Left renal cortex interstitium (tissue), 4 donors: ENCODE results near the gene PRKAA1. TPM values are rescaled to one million over a fixed set of nuclear protein-coding genes. Genes with fewer than 3 reads are reported as not detected.
A peak's percentile ranks its signal among the peaks of the same experiment; 100 is the strongest.
"Not testable (repeated sequence)": the region's sequence is repeated elsewhere in the genome, so short reads cannot be mapped to it uniquely, and the experiment has no call there.

Source experiments
- DNase-seq, 4 donors: peaks; one replicate each; pipeline ENCODE4 v3.0.0-alpha.2; 2013; ENCODE audit warnings: low read depth in 4 of 4, low spot score in 2 of 4, missing footprints in 1 of 4
- polyA plus RNA-seq, 4 donors: library from polyadenylated mRNA; unstranded; fragments of 120-200 nt; gene quantifications; one replicate each; pipeline ENCODE4 v1.2.1, GENCODE V29; 2013; ENCODE audit not compliant: insufficient read length in 4 of 4

The PRKAA1 gene
- polyA plus RNA-seq, 4 donors, result 59.4 to 89.3 (median 78.1) TPM

GRCh38 chr5:40826489-40827187, 28.5 kb upstream of the PRKAA1 start:
- DNase-seq, result no peak

DNA sequence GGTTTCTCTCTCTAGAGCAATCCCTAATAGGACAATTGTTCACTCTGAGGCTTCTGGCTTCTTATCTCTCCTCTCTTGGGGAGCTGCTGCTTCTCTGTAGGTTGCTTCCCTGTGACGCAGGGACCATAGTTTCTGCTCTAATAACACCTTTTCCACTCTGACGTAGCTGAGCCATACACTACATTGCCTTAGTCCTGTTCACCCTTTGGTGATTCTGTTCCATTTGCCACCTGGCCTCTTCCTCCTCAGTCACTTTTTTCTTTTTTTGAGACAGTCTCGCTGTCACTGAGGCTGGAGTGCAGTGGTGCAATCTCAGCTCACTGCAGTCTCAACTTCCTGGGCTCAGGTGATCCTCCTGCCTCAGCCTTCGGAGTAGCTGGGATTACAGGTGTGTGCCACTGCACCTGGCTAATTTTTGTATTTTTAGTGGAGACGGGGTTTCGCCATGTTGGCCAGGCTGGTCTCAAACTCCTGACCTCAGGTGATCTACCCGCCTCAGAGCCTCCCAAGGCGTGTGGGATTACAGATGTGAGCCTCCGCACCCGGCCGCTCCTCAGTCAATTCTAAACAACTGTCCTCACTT, 27.4 kb upstream of the PRKAA1 start:
- not testable (repeated sequence) for DNase-seq

DNA sequence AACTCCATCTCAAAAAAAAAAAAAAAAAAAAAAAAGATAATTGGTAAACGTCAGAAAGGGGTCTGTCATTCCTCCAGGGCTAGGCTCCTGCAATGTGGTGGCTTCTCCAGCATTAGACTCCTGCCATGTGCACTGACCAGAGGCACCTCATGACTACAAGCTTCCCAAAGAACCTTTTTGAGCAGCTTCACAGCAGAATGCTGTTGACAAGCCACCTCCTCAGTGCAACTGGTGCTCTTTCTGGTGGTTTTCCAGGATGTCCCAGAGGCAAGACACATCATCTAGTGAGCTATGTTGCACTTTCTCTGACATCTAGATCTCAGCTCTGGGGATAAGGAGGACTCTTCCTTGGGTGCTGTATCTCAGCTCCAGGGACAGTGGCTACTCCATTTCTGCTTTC, 25.3 kb upstream of the PRKAA1 start:
- no peak for DNase-seq

DNA sequence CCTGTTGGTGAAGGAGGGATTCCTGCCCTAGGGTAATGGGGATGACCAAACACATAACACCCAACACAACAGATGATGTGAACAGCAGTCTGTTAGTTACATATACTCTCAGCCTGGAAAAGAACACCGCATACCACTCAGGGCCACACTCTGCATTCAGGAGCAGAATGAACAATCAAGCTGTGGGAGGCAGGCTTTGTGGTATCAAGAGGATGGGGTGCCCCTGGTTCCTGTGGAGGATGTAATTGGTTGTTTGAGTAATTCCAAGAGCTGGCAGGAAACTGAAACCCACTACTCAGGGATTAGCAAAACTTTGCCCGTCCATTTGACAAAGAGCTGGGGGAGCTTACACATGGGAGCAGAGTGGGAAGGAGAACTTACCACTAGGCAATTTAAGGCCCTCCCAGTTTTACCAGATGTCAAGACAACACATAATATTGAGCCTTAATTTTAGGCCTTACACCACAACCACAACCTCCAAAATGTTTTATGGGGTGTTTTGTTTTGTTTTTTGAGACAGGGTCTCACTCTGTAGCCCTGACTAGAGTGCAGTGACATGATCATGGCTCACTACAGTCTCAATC, 15.6 kb upstream of the PRKAA1 start:
- no peak for DNase-seq

DNA sequence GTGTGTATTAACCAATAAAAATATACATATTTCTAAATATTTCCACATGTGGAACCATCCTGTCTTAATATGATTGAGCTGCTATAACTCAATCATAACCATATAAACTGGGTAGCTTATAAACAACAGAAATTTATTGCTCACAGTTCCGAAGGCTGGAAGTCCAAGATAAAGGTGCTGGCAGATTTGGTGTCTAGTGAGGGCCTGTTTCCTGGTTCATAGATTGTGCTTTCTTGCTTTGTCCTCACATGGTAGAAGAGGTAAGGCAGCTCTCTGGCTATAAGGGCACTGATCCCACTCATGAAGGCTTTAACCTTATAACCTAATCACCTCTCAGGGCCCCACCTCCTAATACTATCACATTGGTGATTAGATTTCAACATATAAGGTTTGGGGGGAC, 14.0 kb upstream of the PRKAA1 start:
- no peak for DNase-seq

DNA sequence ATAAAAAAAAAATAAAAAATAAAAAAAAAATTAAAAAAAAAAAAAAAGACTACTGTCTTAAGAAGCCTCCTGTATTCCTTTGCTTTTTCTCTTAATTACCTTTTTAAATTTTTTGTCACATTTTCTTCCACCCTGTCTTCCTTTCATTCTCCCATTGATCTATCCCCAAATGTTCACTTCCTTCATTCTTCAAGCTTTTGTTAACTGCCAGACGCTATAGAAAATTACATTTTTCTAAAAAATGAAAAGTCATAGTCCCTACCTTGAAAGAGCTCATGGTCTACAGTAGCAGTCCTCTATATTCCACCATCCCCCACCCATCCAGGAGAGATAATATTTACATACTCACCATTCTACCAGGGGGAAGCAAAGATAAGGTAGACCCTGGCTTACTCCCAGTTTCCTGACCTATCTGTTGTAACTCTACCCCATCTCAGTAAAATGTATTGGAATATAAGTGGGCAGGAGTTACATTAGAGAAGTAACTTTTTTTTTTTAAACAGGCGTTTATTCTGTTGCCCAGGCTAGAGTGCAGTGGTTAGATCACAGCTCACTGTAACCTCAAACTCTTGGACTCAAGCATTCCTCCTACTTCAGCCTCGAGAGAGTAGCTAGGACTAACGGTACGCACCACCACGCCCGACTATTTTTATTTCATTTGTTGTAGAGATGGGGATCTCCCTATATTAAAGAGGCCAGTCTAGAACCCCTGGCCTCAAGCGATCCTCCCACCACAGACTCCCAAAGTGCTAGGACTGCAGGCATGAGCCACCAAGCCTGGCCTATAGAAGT, 3.8 kb upstream of the PRKAA1 start:
- DNase-seq, result no peak

GRCh38 chr5:40799258-40799657, 1.1 kb upstream of the PRKAA1 start:
- DNase-seq, result no peak

- DNase-seq, result peak in 1 of 4 donors; percentile 38
Observed at GRCh38 chr5:40798801-40799210, 632 bp upstream of the PRKAA1 start.

DNA sequence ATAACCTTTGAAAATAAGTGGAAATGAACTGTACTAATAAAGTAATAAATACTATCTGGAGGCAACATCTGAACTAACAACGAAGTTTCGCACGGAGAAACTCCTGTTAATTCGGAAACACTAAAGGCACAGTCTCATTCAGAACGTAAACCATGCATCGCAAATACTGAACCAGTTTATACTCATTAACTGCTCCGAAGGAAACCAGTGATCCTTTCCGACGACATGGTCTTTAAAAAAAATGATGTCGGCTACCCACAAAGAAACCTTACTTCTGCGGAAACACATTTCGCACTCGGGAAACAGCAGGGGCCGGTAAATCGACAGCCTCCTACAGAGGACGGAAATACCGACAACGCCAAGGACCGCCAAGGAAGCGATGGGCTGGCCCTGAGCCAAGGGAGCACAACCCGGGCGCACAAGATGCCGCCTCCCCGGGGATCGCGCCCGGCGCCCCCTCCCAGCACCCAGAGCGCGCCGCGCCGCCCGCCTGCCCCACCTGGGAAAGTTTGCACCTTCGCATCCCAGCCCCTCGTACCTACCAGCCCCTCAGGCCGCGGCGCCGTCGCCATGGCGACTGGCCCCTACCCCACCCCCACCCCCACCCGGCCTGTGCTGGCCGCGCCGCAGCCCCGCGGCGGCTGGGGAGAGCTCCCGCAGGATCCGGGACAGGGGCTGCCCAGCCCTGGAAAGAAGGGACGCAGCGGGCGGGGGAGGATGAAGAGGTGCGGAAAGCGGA, 732 bp downstream of the PRKAA1 start:
- peak; percentile 48 to 62 (median 52) for DNase-seq

- no peak for DNase-seq
Observed at GRCh38 chr5:40796487-40796889, 1.7 kb downstream of the PRKAA1 start.

- not testable (repeated sequence) for DNase-seq
Observed at GRCh38 chr5:40794877-40795276, 3.3 kb downstream of the PRKAA1 start.

- DNase-seq, result not testable (repeated sequence)
Observed at GRCh38 chr5:40794340-40794739, 3.8 kb downstream of the PRKAA1 start.

DNA sequence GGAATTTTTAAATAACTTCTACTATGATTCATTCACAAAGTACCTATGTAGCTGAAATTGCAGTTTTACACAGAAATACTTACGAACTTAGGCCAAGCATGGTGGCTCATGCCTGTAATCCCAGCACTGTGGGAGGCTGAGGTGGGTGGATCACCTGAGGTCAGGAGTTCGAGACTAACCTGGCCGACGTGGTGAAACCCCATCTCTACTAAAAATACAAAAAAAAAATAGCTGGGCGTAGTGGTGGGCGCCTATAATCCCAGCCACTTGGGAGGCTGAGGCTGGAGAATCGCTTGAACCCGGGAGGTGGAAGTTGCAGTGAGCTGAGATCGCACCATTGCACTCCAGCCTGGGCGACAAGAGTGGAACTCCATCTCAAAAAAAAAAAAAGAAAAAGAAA, 5.5 kb downstream of the PRKAA1 start:
- not testable (repeated sequence) for DNase-seq

GRCh38 chr5:40791715-40792139, 6.4 kb downstream of the PRKAA1 start:
- DNase-seq, result no peak

GRCh38 chr5:40790947-40791593, 7.1 kb downstream of the PRKAA1 start:
- DNase-seq, result no peak

GRCh38 chr5:40788941-40789340, 9.2 kb downstream of the PRKAA1 start:
- not testable (repeated sequence) for DNase-seq

- DNase-seq, result no peak
Observed at GRCh38 chr5:40787986-40788385, 10.2 kb downstream of the PRKAA1 start.

- not testable (repeated sequence) for DNase-seq
Observed at GRCh38 chr5:40786664-40787063, 11.5 kb downstream of the PRKAA1 start.

DNA sequence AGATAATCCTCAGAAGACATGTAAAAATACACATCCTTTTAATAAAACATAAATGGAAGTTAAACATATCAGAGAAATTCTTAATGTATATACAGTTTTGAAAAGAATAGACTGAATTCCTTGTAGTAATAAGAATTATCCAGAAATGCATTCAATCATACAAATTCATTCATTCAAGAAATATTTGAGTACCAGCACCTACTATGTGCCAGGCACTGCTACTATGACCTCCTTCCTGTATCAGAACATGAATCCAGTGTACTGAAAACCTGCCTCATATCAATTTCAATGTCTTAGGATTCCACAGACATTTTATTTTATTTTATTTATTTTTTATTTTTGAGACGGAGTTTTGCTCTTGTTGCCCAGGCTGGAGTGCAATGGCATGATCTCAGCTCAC, 13.3 kb downstream of the PRKAA1 start:
- DNase-seq, result no peak

DNA sequence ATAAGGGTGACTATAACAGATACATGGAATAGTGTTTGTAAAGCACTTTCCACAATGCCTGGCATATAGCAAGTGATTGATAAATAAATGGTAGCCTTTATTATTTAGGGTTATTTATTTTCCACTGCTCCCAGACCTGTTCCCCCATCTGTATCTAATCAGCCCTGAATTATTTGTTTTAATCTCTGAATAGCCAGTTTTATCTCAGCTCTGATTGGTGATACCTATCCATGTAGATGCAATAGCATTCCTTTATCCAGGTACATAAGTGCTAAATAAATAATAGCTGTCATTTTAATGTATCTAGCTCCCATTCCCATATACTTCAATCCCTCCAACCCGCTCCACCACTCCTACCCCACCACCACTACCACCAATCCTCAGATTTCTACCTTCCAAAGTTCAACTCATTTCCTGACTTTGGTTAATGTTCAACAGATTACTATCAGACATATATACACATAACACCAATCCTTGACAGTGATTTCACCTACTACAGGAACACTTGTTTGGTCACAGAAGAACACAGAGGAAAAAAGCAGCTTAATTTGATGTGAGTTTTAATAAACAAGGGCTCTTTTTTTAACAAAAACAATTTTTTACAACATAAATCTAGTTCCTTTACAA, 14.0 kb downstream of the PRKAA1 start:
- DNase-seq, result no peak
